Cardiac septum (tissue), 1 donor: ENCODE results near the gene SERPINE1. TPM values are rescaled to one million over a fixed set of nuclear protein-coding genes. Genes with fewer than 3 reads are reported as not detected.
A peak's percentile ranks its signal among the peaks of the same experiment; 100 is the strongest.
"Not testable (repeated sequence)": the region's sequence is repeated elsewhere in the genome, so short reads cannot be mapped to it uniquely, and the experiment has no call there.

Source experiments
- DNase-seq: peaks from one replicate; pipeline ENCODE4 v3.0.0-alpha.2; 2020; ENCODE audit warnings: low spot score
- intact Hi-C: fragments of 100-400 bp; cut with DNase I; formaldehyde crosslinking; loops from one replicate; pipeline ENCODE4 v1.14.0; 2022
- total RNA-seq: library from RNA; stranded (reverse); fragmentation: NEBNext Ultra II Directional; extraction: Animal tissue kit (Norgen Biotek cat#: 25700); gene quantifications from one replicate; pipeline ENCODE4 v1.2.1, GENCODE V29; 2021
- donor health status: DM: no; HTN: no; CAD: no.

Gene SERPINE1
- total RNA-seq, 1 donor from 2014 or later: 27.2 TPM

DNA sequence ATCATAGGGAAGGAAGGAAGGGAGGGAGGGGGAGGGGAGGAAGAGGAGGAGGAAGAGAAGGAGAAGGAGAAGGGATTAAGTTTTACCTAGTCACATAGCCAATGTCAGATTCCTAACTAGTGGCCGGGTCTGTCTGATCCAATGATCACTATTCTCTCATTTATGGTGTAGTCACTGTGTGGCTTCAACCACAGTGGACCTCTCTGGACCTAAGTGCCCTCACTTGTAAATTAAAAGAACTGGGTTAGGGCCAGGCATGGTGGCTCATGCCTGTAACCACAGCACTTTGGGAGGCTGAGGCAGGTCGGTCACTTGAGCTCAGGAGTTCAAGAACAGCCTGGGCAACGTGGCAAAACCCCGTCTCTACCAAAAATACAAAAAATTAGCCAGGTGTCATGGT, 6.6 kb upstream of the SERPINE1 start:
- intact Hi-C loops: no loop called here
- no peak for DNase-seq

DNA sequence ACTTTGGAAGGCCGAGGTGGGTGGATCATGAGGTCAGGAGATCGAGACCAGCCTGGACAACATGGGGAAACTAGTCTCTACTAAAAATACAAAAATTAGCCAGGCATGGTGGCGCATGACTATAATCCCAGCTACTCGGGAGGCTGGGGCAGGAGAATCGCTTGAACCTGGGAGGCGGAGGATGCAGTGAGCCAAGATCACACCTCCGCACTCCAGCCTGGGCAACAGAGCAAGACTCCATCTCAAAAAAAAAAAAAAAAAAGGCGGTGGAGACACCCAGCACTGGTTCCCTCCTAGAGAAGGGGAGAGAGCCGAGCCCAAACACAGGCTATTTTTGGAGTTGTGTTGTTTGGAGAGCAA, 5.3 kb upstream of the SERPINE1 start:
- DNase-seq, intact Hi-C loops: not testable (repeated sequence)

DNA sequence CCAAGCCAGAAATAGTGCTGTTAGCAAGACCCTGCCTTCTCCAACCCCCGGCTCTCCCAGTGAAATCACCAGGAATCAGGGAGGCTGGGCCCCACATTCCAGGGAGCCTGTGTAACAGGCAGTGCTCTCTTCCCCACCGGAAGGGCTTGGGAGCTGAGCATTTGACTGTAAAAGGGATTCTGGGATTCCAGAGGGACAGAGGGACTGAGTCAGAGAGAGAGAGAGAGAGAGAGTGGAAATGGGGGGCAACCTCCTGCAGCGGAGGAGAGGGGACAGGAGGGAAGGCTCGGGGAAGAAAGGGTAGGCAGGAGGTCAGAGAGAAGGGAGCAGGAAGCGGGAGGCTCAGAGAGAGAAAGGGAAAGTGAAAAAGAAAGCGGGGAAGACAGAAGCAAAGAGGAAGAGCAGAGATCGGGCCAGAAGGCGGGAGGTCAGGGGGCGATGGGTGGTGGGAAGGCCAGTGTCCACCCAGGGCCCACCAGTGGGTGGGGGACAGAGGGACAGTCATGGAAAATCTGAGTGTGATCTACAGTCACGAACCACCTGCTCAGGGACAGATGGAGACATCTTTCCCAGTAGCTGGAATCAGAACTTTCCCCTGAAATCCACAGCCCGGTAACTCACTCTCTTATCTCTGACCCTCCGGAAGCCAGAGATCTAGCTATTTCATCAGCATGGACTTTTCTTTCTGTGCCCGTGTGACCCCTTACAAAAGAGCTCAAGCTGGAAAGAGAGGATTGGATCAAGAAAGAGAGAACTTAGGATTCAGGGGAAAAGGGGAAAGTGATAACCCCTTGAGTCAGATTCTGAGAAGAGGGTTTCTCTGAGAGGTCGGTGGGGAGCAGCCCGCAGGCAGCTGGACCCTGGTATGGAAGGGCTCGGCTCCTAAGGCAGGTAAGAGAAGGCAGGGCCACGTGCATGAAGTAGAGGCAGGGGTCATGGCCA, 4.6 kb upstream of the SERPINE1 start:
- intact Hi-C loops: no loop called here
- DNase-seq: peak; percentile 90

DNA sequence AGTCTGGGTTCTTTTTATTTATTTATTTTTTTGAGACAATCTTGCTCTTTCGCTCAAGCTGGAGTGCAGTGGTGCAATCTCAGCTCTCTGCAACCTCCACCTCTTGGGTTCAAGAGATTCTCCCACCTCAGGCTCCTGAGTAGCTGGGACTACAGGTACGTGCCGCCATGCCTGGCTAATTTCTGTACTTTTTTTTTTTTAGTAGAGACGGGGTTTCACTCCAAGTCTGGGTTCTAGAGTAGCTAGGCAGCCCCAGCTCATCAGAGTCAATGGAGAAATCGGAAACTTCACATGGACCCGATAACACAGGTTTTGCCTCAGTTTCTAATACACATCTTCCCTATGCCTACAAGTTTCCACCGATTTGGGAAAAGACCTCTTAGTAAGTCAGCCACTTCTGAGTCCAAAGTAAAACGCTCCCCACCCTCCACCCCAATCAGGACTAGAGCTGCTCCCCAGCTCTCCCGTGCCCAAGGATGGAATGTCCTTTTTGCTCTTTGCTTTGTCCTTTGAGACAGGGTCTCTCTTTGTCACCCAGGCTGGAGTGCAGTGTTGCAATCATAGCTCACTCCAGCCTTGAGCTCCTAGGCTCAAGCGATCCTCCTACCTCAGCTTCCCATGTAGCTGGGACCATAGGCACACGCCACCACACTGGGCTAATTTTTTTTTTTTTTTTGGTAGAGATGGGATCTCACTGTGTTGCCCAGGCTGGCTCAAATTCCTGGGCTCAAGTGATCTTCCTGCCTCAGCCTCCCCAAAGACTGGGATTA, 3.8 kb upstream of the SERPINE1 start:
- intact Hi-C loops: no loop called here
- no peak for DNase-seq

DNA sequence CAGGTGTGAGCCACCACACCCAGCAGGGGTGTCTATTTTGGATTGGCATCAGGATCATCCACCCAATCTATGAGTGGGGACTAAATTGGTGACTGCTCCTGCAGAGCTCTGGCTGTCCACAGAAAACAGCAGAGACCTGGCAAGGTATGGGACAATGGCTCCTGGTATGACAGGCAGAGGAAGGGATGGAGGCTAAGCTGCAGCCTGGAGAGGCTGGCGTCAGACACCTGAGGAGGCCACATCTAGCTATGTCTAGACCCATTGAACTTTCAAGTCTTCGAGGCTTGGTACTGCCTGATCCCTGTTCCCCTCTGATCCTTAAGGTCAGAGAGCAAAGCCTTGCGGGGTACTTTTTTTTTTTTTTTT, 3.2 kb upstream of the SERPINE1 start:
- intact Hi-C loops: no loop called here
- DNase-seq: no peak

DNA sequence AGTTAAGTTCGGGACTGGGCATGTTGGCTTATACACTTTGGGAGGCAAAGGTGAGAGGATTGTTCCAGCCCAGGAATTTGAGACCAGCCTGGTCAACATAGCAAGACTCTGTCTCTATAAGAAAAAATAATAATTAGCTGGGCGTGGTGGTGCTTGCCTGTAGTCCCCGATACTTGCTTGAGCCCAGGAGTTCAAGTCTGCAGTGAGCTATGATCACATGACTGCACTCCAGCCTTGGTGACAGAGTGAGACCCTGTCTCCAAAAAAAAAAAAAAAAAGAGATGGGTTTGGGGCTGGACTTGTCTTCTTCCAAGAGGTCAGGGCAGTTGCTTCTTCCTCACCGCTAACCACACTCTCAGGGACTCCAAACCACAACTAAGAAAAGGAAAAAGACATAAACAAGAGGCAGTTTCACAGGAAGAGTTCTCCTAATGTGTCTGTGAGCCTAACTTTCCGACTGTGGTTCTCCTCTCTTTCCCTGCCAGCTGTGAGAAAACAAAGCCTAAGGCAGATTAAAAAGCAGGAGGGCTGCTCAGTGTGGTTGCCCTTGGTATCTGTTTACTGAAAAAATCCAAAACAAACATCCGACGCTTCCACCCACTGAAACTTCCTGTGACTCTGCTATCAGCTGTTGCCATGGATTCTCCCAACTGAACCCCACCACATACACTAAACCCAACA, 2.4 kb upstream of the SERPINE1 start:
- intact Hi-C loops: no loop called here
- no peak for DNase-seq

DNA sequence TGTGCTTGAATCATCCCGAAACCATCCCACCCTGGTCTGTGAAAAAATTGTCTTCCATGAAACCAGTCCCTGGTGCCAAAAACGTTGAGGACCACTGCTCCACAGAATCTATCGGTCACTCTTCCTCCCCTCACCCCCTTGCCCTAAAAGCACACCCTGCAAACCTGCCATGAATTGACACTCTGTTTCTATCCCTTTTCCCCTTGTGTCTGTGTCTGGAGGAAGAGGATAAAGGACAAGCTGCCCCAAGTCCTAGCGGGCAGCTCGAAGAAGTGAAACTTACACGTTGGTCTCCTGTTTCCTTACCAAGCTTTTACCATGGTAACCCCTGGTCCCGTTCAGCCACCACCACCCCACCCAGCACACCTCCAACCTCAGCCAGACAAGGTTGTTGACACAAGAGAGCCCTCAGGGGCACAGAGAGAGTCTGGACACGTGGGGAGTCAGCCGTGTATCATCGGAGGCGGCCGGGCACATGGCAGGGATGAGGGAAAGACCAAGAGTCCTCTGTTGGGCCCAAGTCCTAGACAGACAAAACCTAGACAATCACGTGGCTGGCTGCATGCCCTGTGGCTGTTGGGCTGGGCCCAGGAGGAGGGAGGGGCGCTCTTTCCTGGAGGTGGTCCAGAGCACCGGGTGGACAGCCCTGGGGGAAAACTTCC, 784 bp upstream of the SERPINE1 start:
- peak; percentile 83 for DNase-seq
- intact Hi-C loops: no loop called here

DNA sequence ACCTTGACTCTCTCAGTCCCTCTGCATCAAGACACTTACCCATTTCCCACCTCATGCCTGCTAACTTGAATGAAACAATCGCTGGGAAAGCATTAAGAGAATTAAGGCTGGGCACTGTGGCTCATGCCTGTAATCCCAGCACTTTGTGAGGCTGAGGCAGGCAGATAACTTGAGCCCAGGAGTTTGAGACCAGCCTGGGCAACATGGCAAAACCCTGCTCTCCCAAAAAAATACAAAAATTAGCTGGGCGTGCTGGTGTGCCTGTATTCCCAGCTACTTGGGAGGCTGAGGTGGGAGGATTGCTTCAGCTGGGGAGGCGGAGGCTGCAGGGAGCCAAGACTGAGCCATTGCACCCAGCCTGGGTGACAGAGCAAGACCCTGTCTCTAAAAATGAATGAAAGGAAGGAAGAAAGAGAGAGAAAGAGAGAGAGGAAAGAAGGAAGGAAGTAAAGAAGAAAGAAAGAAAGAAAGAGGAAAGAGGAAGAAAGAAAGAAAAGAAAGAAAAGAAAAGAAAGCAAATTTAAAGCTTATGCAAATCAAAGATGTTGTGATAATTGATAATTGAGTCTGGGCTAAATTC, 646 bp downstream of the SERPINE1 start:
- intact Hi-C loops: no loop called here
- DNase-seq: no peak

DNA sequence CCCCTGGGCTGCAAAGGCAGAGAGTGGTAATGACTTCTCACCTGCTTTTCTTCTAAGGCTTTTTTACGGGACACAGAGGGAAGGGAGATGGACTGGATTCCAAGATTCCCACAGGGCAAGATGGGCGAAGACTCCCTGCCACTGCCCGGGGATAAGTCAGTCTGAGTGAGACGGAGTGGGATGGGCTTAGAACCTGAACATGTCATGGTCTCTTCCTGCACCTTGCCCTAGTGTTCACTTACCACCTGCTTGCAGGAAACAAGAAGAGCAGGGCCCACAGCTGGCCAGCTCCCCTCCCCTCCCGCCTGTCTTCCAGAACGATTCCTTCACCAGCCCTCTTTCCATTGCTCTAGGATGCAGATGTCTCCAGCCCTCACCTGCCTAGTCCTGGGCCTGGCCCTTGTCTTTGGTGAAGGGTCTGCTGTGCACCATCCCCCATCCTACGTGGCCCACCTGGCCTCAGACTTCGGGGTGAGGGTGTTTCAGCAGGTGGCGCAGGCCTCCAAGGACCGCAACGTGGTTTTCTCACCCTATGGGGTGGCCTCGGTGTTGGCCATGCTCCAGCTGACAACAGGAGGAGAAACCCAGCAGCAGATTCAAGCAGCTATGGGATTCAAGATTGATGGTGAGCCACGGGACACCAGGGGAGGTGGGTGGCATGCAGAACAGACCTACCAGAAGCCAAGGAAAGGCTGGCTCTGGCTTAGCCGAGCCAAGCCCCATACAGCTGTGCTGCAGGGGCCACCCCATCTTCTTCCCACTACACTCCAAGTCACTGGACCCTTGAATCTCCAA, 1.3 kb downstream of the SERPINE1 start:
- no peak for DNase-seq
- intact Hi-C loops: no loop called here

DNA sequence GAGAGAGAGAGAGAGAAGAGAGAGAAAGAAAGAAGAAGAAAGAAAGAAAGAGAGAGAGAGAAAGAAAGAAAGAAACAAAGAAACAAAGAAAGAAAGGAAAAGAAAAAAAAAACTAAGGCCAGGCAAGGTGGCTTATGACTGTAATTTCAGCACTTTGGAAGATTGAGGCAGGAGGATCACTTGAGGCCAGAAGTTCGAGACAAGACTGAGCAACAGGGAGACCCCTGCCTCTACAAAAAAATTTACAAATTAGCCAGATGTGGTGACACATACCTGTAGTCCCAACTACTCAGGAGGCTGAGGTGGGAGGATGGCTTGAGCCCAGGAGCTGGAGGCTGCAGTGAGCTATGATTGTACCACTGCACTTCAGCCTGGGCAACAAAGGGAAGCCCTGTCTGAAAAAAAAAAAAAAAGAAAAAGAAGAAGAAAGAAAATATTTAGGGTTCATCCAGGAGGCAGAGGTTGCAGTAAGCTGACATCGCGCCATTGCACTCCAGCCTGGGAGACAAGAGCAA, 2.8 kb downstream of the SERPINE1 start:
- DNase-seq: no peak
- intact Hi-C loops: no loop called here

DNA sequence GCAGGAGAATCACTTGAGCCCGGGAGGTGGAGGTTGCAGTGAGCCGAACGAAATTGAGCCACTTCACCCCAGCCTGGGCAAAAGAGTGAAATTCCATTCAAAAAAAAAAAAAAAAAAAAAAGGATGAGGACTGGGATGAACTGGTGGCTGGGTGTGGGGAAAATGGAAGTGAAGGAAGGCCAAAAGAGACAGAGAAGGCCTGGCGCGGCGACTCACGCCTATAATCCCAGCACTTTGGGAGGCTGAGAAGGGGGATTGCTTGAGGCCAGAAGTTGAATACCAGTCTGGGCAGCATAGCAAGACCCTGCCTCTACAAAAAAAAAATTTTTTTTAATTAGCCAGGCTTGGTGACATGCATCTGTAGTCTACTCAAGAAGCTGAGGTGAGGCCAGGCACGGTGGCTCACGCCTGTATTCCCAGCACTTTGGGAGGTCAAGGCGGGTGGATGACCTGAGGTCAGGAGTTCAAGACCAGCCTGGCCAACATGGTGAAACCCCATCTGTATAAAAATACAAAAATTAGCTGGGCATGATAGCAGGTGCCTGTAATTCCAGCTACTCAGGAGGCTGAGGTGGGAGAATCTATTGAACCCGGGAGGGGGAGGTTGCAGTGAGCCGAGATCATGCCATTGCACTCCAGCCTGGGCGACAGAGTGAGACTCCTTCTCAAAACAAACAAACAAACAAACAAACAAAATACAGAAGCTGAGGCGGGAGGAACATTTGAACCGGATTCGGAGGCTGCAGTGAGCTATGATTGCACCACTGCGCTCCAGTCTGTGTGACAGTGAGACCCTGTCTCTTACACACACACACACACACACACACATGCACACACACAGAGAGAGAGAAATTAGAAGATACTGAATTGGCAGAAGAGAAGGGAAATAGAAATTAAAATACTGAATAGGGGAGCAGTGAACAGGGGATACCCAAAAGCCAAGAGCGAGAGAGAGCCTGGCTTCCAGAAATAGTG, 6.0 kb downstream of the SERPINE1 start:
- intact Hi-C loops, DNase-seq: not testable (repeated sequence)

DNA sequence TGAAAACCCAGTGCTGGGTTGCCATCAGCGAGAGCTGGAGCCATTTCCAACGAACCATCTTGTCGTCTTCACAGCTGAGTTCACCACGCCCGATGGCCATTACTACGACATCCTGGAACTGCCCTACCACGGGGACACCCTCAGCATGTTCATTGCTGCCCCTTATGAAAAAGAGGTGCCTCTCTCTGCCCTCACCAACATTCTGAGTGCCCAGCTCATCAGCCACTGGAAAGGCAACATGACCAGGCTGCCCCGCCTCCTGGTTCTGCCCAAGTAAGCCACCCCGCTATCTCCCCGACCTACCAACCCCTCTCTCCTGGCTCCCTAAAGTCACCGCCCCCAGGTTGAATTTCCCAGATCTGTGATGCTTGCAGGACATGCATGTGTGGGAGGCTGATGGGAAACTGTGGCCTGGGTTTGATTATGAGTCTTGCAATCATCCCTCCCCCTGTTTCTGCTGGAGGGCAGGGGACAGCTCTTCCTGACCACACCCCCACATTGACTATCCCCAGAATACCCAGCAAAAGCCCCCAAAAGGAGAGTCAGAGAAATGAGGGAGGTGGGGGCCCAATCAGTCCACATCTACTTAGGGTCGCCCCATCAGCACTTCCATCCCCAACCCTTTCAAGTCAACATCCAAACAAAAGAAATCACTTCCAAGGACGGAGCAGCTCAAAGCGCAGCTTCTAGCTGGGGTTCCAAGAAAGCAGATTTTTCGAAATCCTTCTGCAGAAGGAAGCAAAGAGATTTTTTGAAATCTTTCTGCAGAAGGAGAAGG, 6.9 kb downstream of the SERPINE1 start:
- intact Hi-C loops: no loop called here
- no peak for DNase-seq

DNA sequence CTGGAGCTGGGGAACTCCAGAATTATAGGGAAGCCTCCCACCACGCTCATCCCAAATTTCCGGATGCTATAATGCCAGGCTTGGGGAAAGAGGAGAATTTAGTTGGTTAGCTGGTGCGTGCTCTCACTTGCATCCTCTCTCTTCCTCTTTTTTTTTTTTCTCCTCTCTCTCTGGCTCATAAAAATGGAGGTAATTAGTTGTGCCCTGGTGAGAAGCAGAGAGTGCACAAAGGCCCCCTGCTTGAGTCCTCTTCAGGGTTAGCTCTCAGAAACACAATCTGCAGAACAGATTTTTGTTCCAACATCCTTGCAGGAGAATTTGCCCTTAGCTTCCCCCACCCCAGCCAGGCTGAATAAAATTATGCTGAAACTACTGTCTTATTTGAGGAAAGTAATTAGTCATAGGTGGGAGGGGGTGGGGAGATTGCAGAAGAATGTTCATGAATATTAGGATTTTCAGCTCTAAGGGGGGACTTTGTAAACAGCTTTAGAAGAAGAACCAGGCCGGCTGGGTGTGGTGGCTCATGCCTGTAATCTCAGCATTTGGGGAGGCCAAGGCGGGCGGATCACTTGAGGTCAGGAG, 7.6 kb downstream of the SERPINE1 start:
- intact Hi-C loops: no loop called here
- DNase-seq: no peak

DNA sequence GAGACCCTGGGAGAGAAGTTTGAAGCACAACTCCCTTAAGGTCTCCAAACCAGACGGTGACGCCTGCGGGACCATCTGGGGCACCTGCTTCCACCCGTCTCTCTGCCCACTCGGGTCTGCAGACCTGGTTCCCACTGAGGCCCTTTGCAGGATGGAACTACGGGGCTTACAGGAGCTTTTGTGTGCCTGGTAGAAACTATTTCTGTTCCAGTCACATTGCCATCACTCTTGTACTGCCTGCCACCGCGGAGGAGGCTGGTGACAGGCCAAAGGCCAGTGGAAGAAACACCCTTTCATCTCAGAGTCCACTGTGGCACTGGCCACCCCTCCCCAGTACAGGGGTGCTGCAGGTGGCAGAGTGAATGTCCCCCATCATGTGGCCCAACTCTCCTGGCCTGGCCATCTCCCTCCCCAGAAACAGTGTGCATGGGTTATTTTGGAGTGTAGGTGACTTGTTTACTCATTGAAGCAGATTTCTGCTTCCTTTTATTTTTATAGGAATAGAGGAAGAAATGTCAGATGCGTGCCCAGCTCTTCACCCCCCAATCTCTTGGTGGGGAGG, 10.8 kb downstream of the SERPINE1 start:
- intact Hi-C loops: loop anchor here (1.0 kb wide), 1 partner anchor 42 kb away; no protein-coding TSS in a partner anchor
- no peak for DNase-seq

DNA sequence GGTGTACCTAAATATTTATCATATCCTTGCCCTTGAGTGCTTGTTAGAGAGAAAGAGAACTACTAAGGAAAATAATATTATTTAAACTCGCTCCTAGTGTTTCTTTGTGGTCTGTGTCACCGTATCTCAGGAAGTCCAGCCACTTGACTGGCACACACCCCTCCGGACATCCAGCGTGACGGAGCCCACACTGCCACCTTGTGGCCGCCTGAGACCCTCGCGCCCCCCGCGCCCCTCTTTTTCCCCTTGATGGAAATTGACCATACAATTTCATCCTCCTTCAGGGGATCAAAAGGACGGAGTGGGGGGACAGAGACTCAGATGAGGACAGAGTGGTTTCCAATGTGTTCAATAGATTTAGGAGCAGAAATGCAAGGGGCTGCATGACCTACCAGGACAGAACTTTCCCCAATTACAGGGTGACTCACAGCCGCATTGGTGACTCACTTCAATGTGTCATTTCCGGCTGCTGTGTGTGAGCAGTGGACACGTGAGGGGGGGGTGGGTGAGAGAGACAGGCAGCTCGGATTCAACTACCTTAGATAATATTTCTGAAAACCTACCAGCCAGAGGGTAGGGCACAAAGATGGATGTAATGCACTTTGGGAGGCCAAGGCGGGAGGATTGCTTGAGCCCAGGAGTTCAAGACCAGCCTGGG, 11.4 kb downstream of the SERPINE1 start:
- intact Hi-C loops: loop anchor here (1.0 kb wide), 1 partner anchor 43 kb away; no protein-coding TSS in a partner anchor
- peak; percentile 86 for DNase-seq
